CD4-positive, alpha-beta T cell treated with Interleukin-1 beta for 1 hour (primary cell): ENCODE results near the gene RNF212.
"Not testable (repeated sequence)": the region's sequence is repeated elsewhere in the genome, so short reads cannot be mapped to it uniquely, and the experiment has no call there.

ENCODE experiments used
- DNase-seq, 2 donors: peaks; one replicate each; pipeline ENCODE4 v3.0.0-alpha.2; 2020 to 2022

Gene RNF212

GRCh38 chr4:1061056-1061700 is 52.2 kb downstream of the RNF212 start:
- no peak for DNase-seq

GRCh38 chr4:1060621-1061020 is 52.7 kb downstream of the RNF212 start:
- no peak for DNase-seq

- no peak for DNase-seq
These were observed 53.2 kb downstream of the RNF212 start for GRCh38 chr4:1060121-1060520.

GRCh38 chr4:1058997-1059665 is 54.2 kb downstream of the RNF212 start:
- no peak for DNase-seq

GRCh38 chr4:1058198-1058996 is 55.0 kb downstream of the RNF212 start:
- no peak for DNase-seq

- no peak for DNase-seq
These were observed 56.0 kb downstream of the RNF212 start for GRCh38 chr4:1057403-1057745.

DNA sequence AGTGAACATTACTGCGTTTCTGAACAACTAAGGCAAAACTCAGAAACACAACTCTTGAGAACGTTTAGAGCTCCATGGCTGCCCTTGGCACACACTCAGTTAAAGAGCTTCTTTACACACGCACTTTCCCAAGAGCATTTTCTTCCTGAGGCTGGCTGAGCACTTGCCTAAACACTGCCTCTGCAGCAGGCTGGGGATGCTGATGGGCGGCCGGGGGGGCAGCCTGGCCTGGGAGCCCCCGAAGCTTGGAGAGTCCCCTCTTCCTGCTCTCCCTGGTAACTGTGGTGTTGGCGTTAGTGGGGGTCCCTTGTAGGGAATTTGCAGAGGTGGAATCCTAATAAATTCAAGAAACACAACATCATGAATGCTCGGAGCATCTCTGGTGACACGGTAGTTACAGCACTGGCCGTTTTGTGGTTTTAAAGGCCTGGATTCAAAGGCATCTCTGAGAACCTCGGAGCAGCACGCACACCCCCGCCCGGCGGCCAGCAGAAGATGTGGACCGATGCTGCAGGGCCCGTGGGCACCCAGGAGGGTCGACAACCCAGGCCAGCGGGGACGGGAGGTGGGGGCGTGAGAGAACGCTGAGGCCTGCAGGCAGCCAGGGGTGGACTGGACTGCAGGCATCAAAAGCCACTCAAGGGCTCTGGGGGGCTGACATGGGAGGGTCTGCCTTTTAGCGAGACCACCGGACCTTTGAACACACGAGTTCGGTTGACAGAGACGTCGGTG is 56.5 kb downstream of the RNF212 start:
- no peak for DNase-seq

DNA sequence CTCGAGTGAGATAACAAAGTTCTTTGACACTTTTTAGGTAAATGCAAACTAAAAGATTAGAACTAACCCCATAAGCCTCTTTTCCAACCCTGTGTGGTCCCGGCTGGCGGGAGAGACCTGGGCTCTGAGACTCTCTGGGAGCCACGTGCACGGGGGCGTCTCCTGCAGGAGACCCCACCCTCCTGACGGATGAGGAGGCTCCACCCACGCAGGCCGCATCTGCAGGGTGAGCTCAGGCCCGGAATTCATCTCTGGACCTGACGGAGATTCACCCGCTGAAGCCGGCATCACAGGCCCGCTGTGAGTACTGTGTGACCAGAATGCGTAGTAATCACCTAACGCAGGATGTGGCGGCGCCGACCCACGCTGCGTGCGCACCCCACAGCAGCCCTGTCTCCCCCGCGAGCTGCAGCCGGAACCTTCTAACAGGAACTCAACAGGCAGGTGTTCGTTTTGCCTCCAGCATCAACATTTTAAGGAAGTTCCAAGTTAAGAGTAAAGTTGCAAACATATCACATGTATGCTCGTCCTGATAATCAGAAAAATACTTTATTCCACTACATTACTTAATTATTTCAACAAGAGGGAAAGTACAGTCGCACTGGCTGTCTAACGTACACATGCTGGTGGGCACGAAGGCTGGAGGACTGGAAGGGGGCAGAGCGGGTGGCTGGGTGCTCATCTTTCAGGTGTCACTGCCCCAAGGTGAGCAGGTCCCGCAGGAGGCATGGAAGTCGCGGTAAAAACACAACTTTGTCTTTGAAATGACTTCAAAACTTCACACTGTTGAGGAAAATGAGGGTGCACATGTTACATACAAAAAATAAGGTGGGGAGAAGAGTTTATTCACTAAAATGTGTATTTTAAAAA is 57.4 kb downstream of the RNF212 start:
- peak; percentile 86 to 90 for DNase-seq

GRCh38 chr4:1055243-1055701 is 58.1 kb downstream of the RNF212 start:
- DNase-seq = not testable (repeated sequence)

- not testable (repeated sequence) for DNase-seq
These were observed 58.6 kb downstream of the RNF212 start for GRCh38 chr4:1054696-1055242.

GRCh38 chr4:1053891-1054290 is 59.5 kb downstream of the RNF212 start:
- not testable (repeated sequence) for DNase-seq

- DNase-seq = no peak
These were observed 60.2 kb downstream of the RNF212 start for GRCh38 chr4:1053080-1053661.

GRCh38 chr4:1052231-1052671 is 61.1 kb downstream of the RNF212 start:
- DNase-seq = no peak

DNA sequence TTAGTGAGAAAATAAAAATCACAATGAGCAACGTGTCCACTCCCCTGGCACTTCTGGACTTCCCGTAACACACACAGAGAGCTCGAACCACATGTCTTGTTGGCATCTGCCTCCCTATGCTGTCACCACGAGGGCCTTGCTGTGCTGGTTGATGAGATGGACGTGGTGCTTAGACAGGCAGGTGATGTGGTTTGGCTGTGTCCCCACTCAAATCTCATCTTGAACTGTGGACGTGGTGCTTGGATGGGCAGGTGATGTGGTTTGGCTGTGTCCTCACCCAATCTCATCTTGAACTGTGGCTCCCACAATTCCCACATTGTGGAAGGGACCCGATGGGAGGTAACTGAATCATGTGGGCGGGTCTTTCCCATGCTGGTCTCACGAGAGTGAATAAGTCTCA is 61.9 kb downstream of the RNF212 start:
- DNase-seq = no peak

DNA sequence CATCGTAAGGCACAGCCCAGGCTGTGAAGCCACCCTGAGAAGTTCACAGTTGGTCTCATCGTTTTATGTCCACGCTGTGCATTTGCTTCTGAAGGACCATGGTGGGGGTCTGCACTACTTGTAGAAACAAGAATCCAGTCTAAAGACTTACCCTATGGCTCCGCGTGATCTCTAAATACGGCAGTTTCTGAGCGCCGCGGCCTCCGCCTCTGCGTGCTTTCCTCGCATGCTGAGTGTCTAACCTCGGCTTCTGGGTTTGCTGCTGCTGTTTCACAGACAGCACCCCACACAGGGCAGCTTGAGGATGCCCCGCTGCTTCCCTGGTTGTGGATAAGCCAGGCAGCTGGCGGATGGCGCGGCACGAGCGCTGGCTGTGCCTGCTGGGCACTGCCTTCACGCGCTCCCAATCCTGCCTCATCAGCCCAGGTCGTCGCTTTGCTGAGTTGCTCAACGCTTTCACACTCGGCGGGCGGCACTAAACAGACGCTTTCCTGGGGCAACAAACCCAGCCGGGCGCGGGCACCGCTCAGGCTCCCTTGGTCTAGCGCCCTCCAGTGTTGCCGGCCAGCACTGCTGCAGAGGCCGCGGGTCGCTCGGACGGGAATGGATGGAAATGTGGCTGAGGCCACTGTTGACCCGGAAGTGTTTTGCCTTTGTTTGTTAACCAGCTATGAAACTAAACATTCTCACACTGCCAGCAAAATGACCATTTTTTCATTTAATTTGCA is 62.7 kb downstream of the RNF212 start:
- no peak for DNase-seq

- DNase-seq = no peak
These were observed 63.8 kb downstream of the RNF212 start for GRCh38 chr4:1049591-1049905.

DNA sequence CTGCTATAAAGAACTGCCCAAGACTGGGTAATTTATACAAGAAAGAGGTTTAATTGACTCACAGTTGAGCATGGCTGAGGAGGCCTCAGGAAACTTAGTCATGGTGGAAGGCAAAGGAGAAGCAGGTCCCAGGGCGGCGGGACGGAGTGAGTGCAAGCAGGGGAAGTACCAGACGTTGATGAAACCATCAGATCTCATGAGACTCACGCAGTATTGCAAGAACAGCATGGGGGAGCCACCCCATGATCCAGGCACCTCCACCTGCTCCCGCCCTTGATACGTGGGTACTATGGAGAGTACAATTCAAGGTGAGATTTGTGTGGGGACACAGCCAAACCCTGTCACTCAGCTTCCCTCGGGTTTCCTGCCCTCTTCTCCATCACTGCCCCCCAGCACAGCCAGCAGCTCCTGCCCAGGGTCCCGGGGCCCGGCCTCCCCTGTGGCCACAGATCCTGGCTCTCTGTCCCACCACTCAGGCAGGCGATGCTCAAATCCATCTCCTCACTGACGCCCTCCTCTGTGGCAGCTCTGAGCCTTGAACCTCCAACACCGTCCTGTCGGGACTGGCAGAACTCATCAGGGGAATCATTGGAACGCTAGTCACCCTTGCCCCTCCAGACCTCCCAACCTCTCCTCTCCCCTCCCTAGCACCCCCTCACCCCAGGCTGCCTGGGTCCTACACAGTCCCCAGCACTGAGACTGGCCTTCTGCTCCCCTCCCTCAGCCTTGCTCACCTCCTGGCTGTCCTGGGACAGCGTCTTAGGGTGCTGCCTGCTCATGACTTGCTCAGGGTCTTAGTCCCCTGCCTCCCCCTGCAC is 64.4 kb downstream of the RNF212 start:
- DNase-seq = peak in 1 of 2 donors; percentile 46

GRCh38 chr4:1047976-1048772 is 65.2 kb downstream of the RNF212 start:
- DNase-seq = no peak
